Small intestine (tissue), 7 donors: ENCODE results near the gene ITCH. TPM values are rescaled to one million over a fixed set of nuclear protein-coding genes. Genes with fewer than 3 reads are reported as not detected.
A peak's percentile ranks its signal among the peaks of the same experiment; 100 is the strongest.
"Not testable (repeated sequence)": the region's sequence is repeated elsewhere in the genome, so short reads cannot be mapped to it uniquely, and the experiment has no call there.

ENCODE experiments used
- DNase-seq, 2 donors: peaks; one replicate each; pipeline versions ENCODE4 v3.0.0 to v3.0.0-alpha.2; 2013
- FAIRE-seq: peaks from 2 replicates; lab custom pipeline; 2012; peaks lifted over from hg19 to GRCh38; lab: Jason Lieb, UNC
- H3K27ac ChIP-seq, 3 donors: one replicate each; pipeline ENCODE4 v1.5.1; 2013; ENCODE audit warnings: low read length in 2 of 3, mild to moderate bottlenecking in 2 of 3, control low read depth in 1 of 3, inconsistent platforms in 1 of 3, low read depth in 1 of 3, moderate library complexity in 1 of 3
- H3K27me3 ChIP-seq, 3 donors: one replicate each; pipeline ENCODE4 v1.6.1; 2013; ENCODE audit warnings: low read length in 3 of 3, inconsistent platforms in 1 of 3; ENCODE audit not compliant: control insufficient read depth in 3 of 3, insufficient read depth in 3 of 3
- H3K36me3 ChIP-seq, 3 donors: one replicate each; pipeline ENCODE4 v1.6.1; 2013; ENCODE audit warnings: low read length in 3 of 3, inconsistent platforms in 1 of 3, low read depth in 1 of 3, mild to moderate bottlenecking in 1 of 3, moderate library complexity in 1 of 3; ENCODE audit not compliant: control insufficient read depth in 3 of 3, insufficient read depth in 2 of 3
- H3K4me1 ChIP-seq, 3 donors: one replicate each; pipeline ENCODE4 v1.6.1; 2013; ENCODE audit warnings: low read length in 2 of 3, inconsistent platforms in 1 of 3, low read depth in 1 of 3, mild to moderate bottlenecking in 1 of 3, moderate library complexity in 1 of 3; ENCODE audit not compliant: control insufficient read depth in 3 of 3, insufficient read depth in 2 of 3
- H3K4me3 ChIP-seq, 3 donors: one replicate each; pipeline ENCODE4 v1.5.1; 2013; ENCODE audit warnings: low read length in 3 of 3, control low read depth in 1 of 3, inconsistent platforms in 1 of 3, low read depth in 1 of 3, mild to moderate bottlenecking in 1 of 3, moderate library complexity in 1 of 3
- H3K9me3 ChIP-seq, 2 donors: one replicate each; pipeline ENCODE4 v1.6.1; 2013; ENCODE audit warnings: low read depth in 1 of 2, low read length in 1 of 2; ENCODE audit not compliant: control insufficient read depth in 2 of 2, insufficient read depth in 1 of 2
- WGBS, 3 donors: extraction: QIAGEN DNeasy Blood & Tissue Kit; methylation state at CpG; one replicate each; pipeline ENCODE4 v1.1.7; 2013; 5-methylcytosine and 5-hydroxymethylcytosine counted together
- polyA plus RNA-seq, 4 donors: library from polyadenylated mRNA; stranded (reverse) in 3 of 4; unstranded in 1 of 4; fragments of 200-250 nt in 3 of 4; fragments of 120-200 nt in 1 of 4; gene quantifications; one replicate each; pipeline versions ENCODE4 v1.2.1 to v1.2.3, GENCODE V29; 2013
- donor health status: healthy with polysubstance abuse.
- donor health status: control.
- donor health status: control.
- donor health status: Bipolar disorder and iron deficiency.
- donor health status: healthy.

ITCH gene
- polyA plus RNA-seq, 4 donors, result 12.0 to 35.1 (median 16.7) TPM

- peaks cover 5 to 7% (median 6%) of the 10 kb centered on the region in 3 donors for H3K4me1 ChIP-seq
- no peak overlapping the region for H3K4me3 ChIP-seq
- WGBS, 3 donors, result 94 to 98% (median 97%) methylated on average over 3 of the region's 3 CpGs
- no peak for FAIRE-seq
- H3K36me3 ChIP-seq, result peaks cover 6 to 27% (median 8%) of the 10 kb centered on the region in 3 donors
- no peak overlapping the region for H3K27ac ChIP-seq
- H3K27me3 ChIP-seq, result no peaks in the 10 kb centered on the region
- no peak for DNase-seq
- H3K9me3 ChIP-seq, result no peaks in the 10 kb centered on the region
Observed at GRCh38 chr20:34389954-34390555, 27.0 kb downstream of the ITCH start.

- FAIRE-seq, result no peak
- Histone ChIP-seq H3K27ac (no peak overlapping the region), H3K9me3 (no peaks in the 10 kb centered on the region), H3K4me1 (no peaks in the 10 kb centered on the region), H3K27me3 (no peaks in the 10 kb centered on the region), H3K36me3 (peaks cover 6 to 45% (median 12%) of the 10 kb centered on the region in 3 donors), H3K4me3 (no peak overlapping the region)
- no peak for DNase-seq
- 94 to 96% (median 94%) methylated on average over 5 of the region's 5 CpGs for whole genome bisulfite sequencing, 3 donors
Observed at GRCh38 chr20:34396408-34396807, 33.3 kb downstream of the ITCH start.

- WGBS, 3 donors, result 86 to 88% (median 87%) methylated on average over 9 of the region's 9 CpGs
- no peaks in the 10 kb centered on the region for H3K9me3 ChIP-seq
- no peak overlapping the region for H3K4me3 ChIP-seq
- H3K27ac ChIP-seq, result no peak overlapping the region
- H3K4me1 ChIP-seq, result no peaks in the 10 kb centered on the region
- DNase-seq (no peak), FAIRE-seq (no peak)
- no peaks in the 10 kb centered on the region for H3K27me3 ChIP-seq
- H3K36me3 ChIP-seq, result peaks cover 6 to 48% (median 12%) of the 10 kb centered on the region in 3 donors
Observed at GRCh38 chr20:34397096-34397495, 34.0 kb downstream of the ITCH start.

- not testable (repeated sequence) for H3K4me1 ChIP-seq, H3K9me3 ChIP-seq, H3K27ac ChIP-seq, H3K27me3 ChIP-seq, DNase-seq, H3K4me3 ChIP-seq, FAIRE-seq
- WGBS, 3 donors, result 92 to 96% (median 92%) methylated on average over 6 of the region's 6 CpGs
- H3K36me3 ChIP-seq, result peaks cover 3 to 40% (median 4%) of the 10 kb centered on the region in 3 donors
Observed at GRCh38 chr20:34400776-34401175, 37.7 kb downstream of the ITCH start.

GRCh38 chr20:34401741-34402455 lies 38.8 kb downstream of the ITCH start:
- whole genome bisulfite sequencing, 3 donors, result 86 to 90% (median 86%) methylated on average over 8 of the region's 8 CpGs
- Histone ChIP-seq H3K4me3 (no peak overlapping the region), H3K4me1 (peaks cover 0 to 6% (median 0%) of the 10 kb centered on the region in 3 donors), H3K27ac (peak overlapping the region in 1 of 3 donors; percentile 31), H3K36me3 (peaks cover 3 to 34% (median 4%) of the 10 kb centered on the region in 3 donors), H3K27me3 (no peaks in the 10 kb centered on the region), H3K9me3 (no peaks in the 10 kb centered on the region)
- FAIRE-seq (no peak), DNase-seq (no peak)

- H3K27ac ChIP-seq, result no peak overlapping the region
- no peak for DNase-seq
- 57 to 71% (median 61%) methylated on average over 1 of the region's 1 CpG for WGBS, 3 donors
- no peak overlapping the region for H3K4me3 ChIP-seq
- H3K36me3 ChIP-seq, result peaks cover 3 to 31% (median 4%) of the 10 kb centered on the region in 3 donors
- peaks cover 0 to 6% (median 0%) of the 10 kb centered on the region in 3 donors for H3K4me1 ChIP-seq
- no peaks in the 10 kb centered on the region for H3K27me3 ChIP-seq
- H3K9me3 ChIP-seq, result no peaks in the 10 kb centered on the region
- no peak for FAIRE-seq
Observed at GRCh38 chr20:34402461-34402860, 39.4 kb downstream of the ITCH start.

GRCh38 chr20:34403063-34403827 lies 40.2 kb downstream of the ITCH start:
- no peaks in the 10 kb centered on the region for H3K27me3 ChIP-seq
- 78 to 86% (median 79%) methylated on average over 4 of the region's 4 CpGs for WGBS, 3 donors
- peaks cover 3 to 30% (median 4%) of the 10 kb centered on the region in 3 donors for H3K36me3 ChIP-seq
- H3K27ac ChIP-seq, result no peak overlapping the region
- FAIRE-seq, result no peak
- no peak overlapping the region for H3K4me3 ChIP-seq
- H3K9me3 ChIP-seq, result no peaks in the 10 kb centered on the region
- no peak for DNase-seq
- peaks cover 0 to 6% (median 0%) of the 10 kb centered on the region in 3 donors for H3K4me1 ChIP-seq

- Histone ChIP-seq H3K4me3 (no peak overlapping the region), H3K4me1 (peaks cover 0 to 6% (median 0%) of the 10 kb centered on the region in 3 donors), H3K36me3 (peaks cover 3 to 27% (median 4%) of the 10 kb centered on the region in 3 donors), H3K9me3 (no peaks in the 10 kb centered on the region), H3K27ac (no peak overlapping the region), H3K27me3 (no peaks in the 10 kb centered on the region)
- WGBS, 3 donors, result 79 to 95% (median 95%) methylated on average over 1 of the region's 1 CpG
- DNase-seq (no peak), FAIRE-seq (no peak)
Observed at GRCh38 chr20:34403908-34404307, 40.8 kb downstream of the ITCH start.
